D721Med (cell line): ENCODE results near the gene EXOC4.

Experiments
- DNase-seq: peaks from one replicate; pipeline ENCODE4 v3.0.0; 2011; ENCODE audit warnings: low spot score; ENCODE audit not compliant: insufficient read length
- FAIRE-seq: peaks from 2 replicates; lab custom pipeline; 2011; peaks lifted over from hg19 to GRCh38; lab: Jason Lieb, UNC
- CTCF ChIP-seq: IDR thresholded peaks from 2 replicates; pipeline ENCODE4 v1.5.1; 2012; ENCODE audit warnings: mild to moderate bottlenecking, control low read depth; ENCODE audit not compliant: insufficient read depth; ENCODE audit errors: missing control alignments

EXOC4 gene

GRCh38 chr7:133479456-133480065 is 226.7 kb downstream of the EXOC4 start:
- DNase-seq (no peak), FAIRE-seq (no peak)
- no peak for TF ChIP-seq CTCF

- no peak for TF ChIP-seq CTCF
- DNase-seq: no peak
- no peak for FAIRE-seq
Measured at GRCh38 chr7:133480868-133481267, 228.0 kb downstream of the EXOC4 start.

- FAIRE-seq: no peak
- DNase-seq: no peak
- no peak for TF ChIP-seq CTCF
Measured at GRCh38 chr7:133481676-133482075, 228.8 kb downstream of the EXOC4 start.

- FAIRE-seq: no peak
- no peak for DNase-seq
- TF ChIP-seq CTCF: no peak
Measured at GRCh38 chr7:133482599-133482998, 229.7 kb downstream of the EXOC4 start.

GRCh38 chr7:133484086-133484485 is 231.2 kb downstream of the EXOC4 start:
- FAIRE-seq (no peak), DNase-seq (no peak)
- TF ChIP-seq CTCF: no peak

GRCh38 chr7:133489906-133490305 is 237.0 kb downstream of the EXOC4 start:
- no peak for DNase-seq
- TF ChIP-seq CTCF: no peak
- FAIRE-seq: no peak

GRCh38 chr7:133491201-133491691 is 238.4 kb downstream of the EXOC4 start:
- FAIRE-seq (no peak), DNase-seq (no peak)
- no peak for TF ChIP-seq CTCF
